Upper lobe of left lung (tissue), 6 donors: ENCODE measurements around the gene SECTM1. TPM values are rescaled to one million over a fixed set of nuclear protein-coding genes. Genes with fewer than 3 reads are reported as not detected.
"Not testable (repeated sequence)": the region's sequence is repeated elsewhere in the genome, so short reads cannot be mapped to it uniquely, and the experiment has no call there.

Source experiments
- ATAC-seq, 2 donors: fragments of 200-7000 bp; cut with Tn5 transposase; one replicate each; pipeline ENCODE4 v1.9.1; 2022; ENCODE audit warnings: mild to moderate bottlenecking in 2 of 2, moderate library complexity in 2 of 2; ENCODE audit not compliant: low FRiP score in 2 of 2
- DNase-seq, 2 donors: peaks; one replicate each; pipeline ENCODE4 v3.0.0-alpha.2; 2019 to 2020
- H3K27ac ChIP-seq, 4 donors: fragments of 200-600 bp; sonication (generic); one replicate each; pipeline ENCODE4 v1.5.1; 2016 to 2019
- H3K27me3 ChIP-seq, 4 donors: fragments of 200-600 bp; sonication (generic); one replicate each; pipeline ENCODE4 v1.5.1; 2017 to 2019
- H3K36me3 ChIP-seq, 4 donors: fragments of 200-600 bp; sonication (generic); one replicate each; pipeline ENCODE4 v1.5.1; 2016 to 2019
- H3K4me1 ChIP-seq, 4 donors: fragments of 200-600 bp; sonication (generic); one replicate each; pipeline ENCODE4 v1.5.1; 2018 to 2019
- H3K4me3 ChIP-seq, 4 donors: fragments of 200-600 bp; sonication (generic); one replicate each; pipeline ENCODE4 v1.5.1; 2017 to 2019; ENCODE audit warnings: mild to moderate bottlenecking in 2 of 4, moderate library complexity in 1 of 4
- H3K9me3 ChIP-seq, 4 donors: fragments of 200-600 bp; sonication (generic); one replicate each; pipeline ENCODE4 v1.5.1; 2018 to 2019
- EP300 ChIP-seq, 4 donors: sonication (generic); formaldehyde crosslinking; IDR thresholded peaks; one replicate each; pipeline ENCODE4 v1.5.1; 2017; ENCODE audit warnings: antibody characterized with exemption in 4 of 4, control low read depth in 2 of 4
- POLR2A ChIP-seq, 4 donors: fragments of 450-650 bp; IDR thresholded peaks; one replicate each; pipeline ENCODE4 v1.5.1; 2016 to 2017; ENCODE audit warnings: antibody characterized with exemption in 4 of 4, mild to moderate bottlenecking in 2 of 4
- POLR2AphosphoS5 ChIP-seq, 2 donors: sonication (generic); formaldehyde crosslinking; IDR thresholded peaks; one replicate each; pipeline ENCODE4 v1.5.1; 2017; ENCODE audit warnings: antibody characterized with exemption in 2 of 2
- WGBS, 2 donors: methylation state at CpG; one replicate each; pipeline ENCODE4 v1.1.5; 2017 to 2018; 5-methylcytosine and 5-hydroxymethylcytosine counted together
- total RNA-seq, 6 donors: library from RNA; depleted of rRNA in 4 of 6; stranded (reverse); fragments of >200 nt in 4 of 6; gene quantifications; one replicate each; pipeline versions ENCODE4 v1.1.0 to v1.2.1, GENCODE V29; 2016 to 2021
- TF ChIP-seq, protein P1 (sequence below), 6 experiments: fragments of 450-650 bp in 4 of 6; fragments of 200-600 bp in 2 of 6; sonication (generic) in 2 of 6; IDR thresholded peaks; one replicate each; pipeline ENCODE4 v1.5.1; 2016 to 2019; ENCODE audit warnings: antibody characterized with exemption in 6 of 6
- donor health status: DM: no; HTN: no; CAD: no; lungs with moderate emphysema.
- donor health status: DM: no; HTN: yes; CAD: no; lungs with severe emphysema.

The SECTM1 gene
- total RNA-seq, 6 donors from 2014 or later: 17.8 to 50.4 (median 36.2) TPM

DNA sequence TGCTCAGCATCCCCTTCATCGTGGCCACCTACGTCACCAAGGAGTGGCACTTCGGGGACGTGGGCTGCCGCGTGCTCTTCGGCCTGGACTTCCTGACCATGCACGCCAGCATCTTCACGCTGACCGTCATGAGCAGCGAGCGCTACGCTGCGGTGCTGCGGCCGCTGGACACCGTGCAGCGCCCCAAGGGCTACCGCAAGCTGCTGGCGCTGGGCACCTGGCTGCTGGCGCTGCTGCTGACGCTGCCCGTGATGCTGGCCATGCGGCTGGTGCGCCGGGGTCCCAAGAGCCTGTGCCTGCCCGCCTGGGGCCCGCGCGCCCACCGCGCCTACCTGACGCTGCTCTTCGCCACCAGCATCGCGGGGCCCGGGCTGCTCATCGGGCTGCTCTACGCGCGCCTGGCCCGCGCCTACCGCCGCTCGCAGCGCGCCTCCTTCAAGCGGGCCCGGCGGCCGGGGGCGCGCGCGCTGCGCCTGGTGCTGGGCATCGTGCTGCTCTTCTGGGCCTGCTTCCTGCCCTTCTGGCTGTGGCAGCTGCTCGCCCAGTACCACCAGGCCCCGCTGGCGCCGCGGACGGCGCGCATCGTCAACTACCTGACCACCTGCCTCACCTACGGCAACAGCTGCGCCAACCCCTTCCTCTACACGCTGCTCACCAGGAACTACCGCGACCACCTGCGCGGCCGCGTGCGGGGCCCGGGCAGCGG, 41.2 kb upstream of the SECTM1 start:
- DNase-seq: peak in 1 of 2 donors; percentile 82
- Histone ChIP-seq H3K27ac (no peak overlapping the region), H3K27me3 (peaks cover 0 to 54% (median 26%) of the 10 kb centered on the region in 4 donors), H3K4me1 (peaks cover 17 to 32% (median 22%) of the 10 kb centered on the region in 4 donors), H3K4me3 (no peak overlapping the region), H3K36me3 (no peaks in the 10 kb centered on the region), H3K9me3 (no peaks in the 10 kb centered on the region)
- ATAC-seq: no peak
- 0 to 54% methylated on average over 3 to 43 of the region's 79 CpGs for WGBS, 2 donors
- TF ChIP-seq POLR2AphosphoS5 (IDR thresholded peaks at IDR 0.05): no peak
- TF ChIP-seq, protein P1, sequence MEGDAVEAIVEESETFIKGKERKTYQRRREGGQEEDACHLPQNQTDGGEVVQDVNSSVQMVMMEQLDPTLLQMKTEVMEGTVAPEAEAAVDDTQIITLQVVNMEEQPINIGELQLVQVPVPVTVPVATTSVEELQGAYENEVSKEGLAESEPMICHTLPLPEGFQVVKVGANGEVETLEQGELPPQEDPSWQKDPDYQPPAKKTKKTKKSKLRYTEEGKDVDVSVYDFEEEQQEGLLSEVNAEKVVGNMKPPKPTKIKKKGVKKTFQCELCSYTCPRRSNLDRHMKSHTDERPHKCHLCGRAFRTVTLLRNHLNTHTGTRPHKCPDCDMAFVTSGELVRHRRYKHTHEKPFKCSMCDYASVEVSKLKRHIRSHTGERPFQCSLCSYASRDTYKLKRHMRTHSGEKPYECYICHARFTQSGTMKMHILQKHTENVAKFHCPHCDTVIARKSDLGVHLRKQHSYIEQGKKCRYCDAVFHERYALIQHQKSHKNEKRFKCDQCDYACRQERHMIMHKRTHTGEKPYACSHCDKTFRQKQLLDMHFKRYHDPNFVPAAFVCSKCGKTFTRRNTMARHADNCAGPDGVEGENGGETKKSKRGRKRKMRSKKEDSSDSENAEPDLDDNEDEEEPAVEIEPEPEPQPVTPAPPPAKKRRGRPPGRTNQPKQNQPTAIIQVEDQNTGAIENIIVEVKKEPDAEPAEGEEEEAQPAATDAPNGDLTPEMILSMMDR (IDR thresholded peaks at IDR 0.05): no peak
- TF ChIP-seq POLR2A (IDR thresholded peaks at IDR 0.05): no peak
- TF ChIP-seq EP300 (IDR thresholded peaks at IDR 0.05): no peak

DNA sequence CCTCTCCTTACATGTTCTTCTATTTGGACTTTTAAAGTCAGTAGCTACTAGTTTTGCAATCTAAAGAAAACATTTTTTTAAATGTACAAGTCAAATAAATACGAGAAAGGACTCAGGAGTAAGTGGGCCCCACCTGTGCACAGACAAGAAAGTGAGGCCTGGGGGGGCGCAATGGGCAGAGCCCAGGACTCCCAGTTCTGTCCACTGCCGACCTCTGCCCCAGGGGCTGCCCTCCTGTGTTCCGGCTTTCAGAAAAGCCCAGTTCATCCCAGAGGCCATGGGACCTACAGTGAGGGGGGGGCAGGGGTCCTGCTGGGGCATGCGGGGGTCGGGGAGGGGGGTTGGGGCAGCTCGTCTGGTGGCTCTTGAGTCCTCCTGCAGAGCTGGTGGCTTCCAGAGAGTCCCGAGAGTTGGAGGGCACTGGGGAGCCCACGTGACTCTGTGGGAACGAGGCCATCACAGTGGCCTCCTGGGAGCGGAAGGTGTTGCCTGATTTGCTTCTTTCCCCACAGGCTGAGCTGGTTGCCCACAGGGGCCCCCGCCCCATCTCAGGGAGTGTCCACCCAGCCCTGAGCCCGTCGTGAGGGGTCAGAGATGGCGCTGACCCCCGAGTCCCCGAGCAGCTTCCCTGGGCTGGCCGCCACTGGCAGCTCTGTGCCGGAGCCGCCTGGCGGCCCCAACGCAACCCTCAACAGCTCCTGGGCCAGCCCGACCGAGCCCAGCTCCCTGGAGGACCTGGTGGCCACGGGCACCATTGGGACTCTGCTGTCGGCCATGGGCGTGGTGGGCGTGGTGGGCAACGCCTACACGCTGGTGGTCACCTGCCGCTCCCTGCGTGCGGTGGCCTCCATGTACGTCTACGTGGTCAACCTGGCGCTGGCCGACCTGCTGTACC, 40.4 kb upstream of the SECTM1 start:
- Histone ChIP-seq H3K4me3 (no peak overlapping the region), H3K27me3 (peaks cover 0 to 52% (median 27%) of the 10 kb centered on the region in 4 donors), H3K36me3 (no peaks in the 10 kb centered on the region), H3K9me3 (no peaks in the 10 kb centered on the region), H3K4me1 (peaks cover 17 to 32% (median 22%) of the 10 kb centered on the region in 4 donors), H3K27ac (no peak overlapping the region)
- ATAC-seq: no peak
- TF ChIP-seq, protein P1 (IDR thresholded peaks at IDR 0.05): no peak
- TF ChIP-seq POLR2A (IDR thresholded peaks at IDR 0.05) (no peak), POLR2AphosphoS5 (IDR thresholded peaks at IDR 0.05) (no peak), EP300 (IDR thresholded peaks at IDR 0.05) (no peak)
- 86 to 90% methylated on average over 5 to 32 of the region's 37 CpGs for WGBS, 2 donors
- DNase-seq: no peak

DNA sequence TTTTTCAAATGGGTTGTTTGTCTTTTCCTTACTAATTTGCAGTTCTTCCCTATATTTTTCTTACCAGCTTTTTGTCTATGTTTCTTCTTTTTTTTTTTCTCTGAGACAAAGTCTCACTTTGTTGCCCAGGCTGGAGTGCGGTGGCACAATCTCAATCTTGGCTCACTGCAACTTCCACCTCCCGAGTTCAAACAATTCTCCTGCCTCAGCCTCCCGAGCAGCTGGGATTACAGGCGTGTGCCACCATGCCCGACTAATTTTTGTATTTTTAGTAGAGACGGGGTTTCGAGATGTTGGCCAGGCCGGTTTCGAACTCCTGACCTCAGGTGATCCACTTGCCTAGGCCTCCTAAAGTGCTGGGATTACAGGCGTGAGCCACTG, 39.5 kb upstream of the SECTM1 start:
- peaks cover 0 to 47% (median 27%) of the 10 kb centered on the region in 4 donors for H3K27me3 ChIP-seq
- ATAC-seq, H3K36me3 ChIP-seq, H3K27ac ChIP-seq, H3K9me3 ChIP-seq, DNase-seq, H3K4me3 ChIP-seq: not testable (repeated sequence)
- H3K4me1 ChIP-seq: peaks cover 17 to 32% (median 22%) of the 10 kb centered on the region in 4 donors
- 84 to 91% methylated on average over 10 of the region's 10 CpGs for WGBS, 2 donors

DNA sequence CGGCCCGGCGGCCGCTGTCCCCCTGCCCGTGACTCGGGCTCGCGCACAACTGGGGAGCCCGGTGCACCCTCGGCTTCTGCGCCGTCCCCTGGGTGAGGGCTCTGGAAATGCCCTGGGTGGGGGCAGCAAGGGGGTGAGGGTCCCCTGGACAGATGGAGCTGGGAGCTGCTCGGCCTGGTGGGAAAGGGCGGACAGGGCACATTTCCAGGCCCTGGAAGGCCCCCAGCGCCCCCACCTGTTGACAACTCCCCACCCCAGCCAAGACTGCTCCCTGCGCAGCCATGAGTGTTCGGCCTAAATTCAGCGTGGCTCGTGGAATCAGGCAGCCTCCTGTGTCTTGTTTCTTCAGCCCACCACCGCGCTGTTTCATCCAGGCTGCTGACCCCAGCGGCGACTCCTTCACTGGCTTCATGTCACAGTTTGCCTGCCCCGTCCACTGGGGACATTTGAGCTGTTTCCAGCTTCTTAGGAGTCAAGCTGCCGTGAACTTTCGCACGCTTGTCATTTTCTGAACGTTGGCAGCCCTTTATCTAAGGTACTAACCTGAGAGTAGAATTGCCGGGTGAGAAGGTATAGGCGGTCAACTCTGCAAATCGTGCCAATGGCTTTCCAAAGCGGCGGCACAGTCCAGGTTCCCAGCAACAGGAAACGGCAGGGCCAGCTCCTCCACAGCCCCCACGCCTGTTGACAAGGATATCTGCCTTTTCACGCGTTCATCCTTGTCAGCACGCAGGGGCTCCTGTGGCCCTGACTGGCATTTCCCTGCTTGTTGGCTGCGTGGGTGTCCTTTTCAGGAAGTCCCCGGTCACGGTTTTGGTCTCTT, 38.9 kb upstream of the SECTM1 start:
- Histone ChIP-seq H3K36me3 (no peaks in the 10 kb centered on the region), H3K27me3 (peaks cover 0 to 47% (median 27%) of the 10 kb centered on the region in 4 donors), H3K9me3 (no peaks in the 10 kb centered on the region), H3K4me1 (peaks cover 17 to 32% (median 22%) of the 10 kb centered on the region in 4 donors), H3K4me3 (no peak overlapping the region), H3K27ac (no peak overlapping the region)
- TF ChIP-seq, protein P1 (IDR thresholded peaks at IDR 0.05): no peak
- 38 to 39% methylated on average over 23 to 35 of the region's 41 CpGs for WGBS, 2 donors
- ATAC-seq (no peak), DNase-seq (no peak)
